ENCODE data around the gene TSPOAP1. TPM values are rescaled to one million over a fixed set of nuclear protein-coding genes. Genes with fewer than 3 reads are reported as not detected.

Gene TSPOAP1
- polyA plus RNA-seq, 1 of the 3 experiments (the other 2 are of a cell fraction), result 0.79 TPM

DNA sequence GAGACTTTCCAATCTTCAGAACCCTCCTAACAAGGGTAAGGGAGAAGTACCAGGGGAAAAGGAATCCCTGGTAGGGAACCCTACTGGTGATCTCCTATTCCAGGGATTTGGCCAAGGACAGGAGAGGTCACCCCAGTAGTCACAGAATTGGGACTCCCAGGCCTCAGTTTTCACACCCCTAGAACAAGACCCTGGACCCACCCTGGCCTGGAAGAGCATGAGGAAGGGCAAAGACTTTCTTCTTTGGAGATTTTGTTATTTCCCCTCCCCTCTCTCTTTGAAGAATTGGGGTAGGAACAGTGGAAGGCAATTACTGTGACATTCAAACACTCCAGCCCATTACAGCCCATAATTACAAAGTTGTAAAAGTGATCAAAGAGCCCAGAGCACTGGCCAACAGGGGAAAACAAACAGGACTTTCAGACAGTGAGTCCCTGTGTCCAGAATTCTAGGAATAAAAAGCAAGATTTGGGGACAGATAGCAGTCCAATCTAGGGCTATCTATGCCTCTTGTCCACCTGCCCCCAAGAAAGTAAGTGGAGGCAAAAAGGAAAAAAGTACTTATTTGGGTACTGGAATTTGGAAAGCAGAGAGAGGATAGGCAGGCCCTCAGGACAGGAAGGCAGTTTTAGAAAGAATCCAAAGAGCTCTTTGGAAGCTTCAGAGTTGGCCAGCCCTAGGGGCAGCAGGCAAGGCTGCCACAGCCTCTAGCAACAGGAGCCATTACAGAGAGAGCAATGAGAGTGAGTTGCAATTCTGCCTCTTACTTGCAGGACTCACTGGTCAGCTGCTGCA is 36.8 kb upstream of the TSPOAP1 start (continued):
- TF ChIP-seq, protein P1, sequence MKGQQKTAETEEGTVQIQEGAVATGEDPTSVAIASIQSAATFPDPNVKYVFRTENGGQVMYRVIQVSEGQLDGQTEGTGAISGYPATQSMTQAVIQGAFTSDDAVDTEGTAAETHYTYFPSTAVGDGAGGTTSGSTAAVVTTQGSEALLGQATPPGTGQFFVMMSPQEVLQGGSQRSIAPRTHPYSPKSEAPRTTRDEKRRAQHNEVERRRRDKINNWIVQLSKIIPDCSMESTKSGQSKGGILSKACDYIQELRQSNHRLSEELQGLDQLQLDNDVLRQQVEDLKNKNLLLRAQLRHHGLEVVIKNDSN (IDR thresholded peaks at IDR 0.05; ENCODE audit: borderline replicate concordance, low read depth), result no peak
- TF ChIP-seq, protein P2, sequence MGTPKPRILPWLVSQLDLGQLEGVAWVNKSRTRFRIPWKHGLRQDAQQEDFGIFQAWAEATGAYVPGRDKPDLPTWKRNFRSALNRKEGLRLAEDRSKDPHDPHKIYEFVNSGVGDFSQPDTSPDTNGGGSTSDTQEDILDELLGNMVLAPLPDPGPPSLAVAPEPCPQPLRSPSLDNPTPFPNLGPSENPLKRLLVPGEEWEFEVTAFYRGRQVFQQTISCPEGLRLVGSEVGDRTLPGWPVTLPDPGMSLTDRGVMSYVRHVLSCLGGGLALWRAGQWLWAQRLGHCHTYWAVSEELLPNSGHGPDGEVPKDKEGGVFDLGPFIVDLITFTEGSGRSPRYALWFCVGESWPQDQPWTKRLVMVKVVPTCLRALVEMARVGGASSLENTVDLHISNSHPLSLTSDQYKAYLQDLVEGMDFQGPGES (IDR thresholded peaks at IDR 0.05; ENCODE audit: low read depth, low read length), result no peak

DNA sequence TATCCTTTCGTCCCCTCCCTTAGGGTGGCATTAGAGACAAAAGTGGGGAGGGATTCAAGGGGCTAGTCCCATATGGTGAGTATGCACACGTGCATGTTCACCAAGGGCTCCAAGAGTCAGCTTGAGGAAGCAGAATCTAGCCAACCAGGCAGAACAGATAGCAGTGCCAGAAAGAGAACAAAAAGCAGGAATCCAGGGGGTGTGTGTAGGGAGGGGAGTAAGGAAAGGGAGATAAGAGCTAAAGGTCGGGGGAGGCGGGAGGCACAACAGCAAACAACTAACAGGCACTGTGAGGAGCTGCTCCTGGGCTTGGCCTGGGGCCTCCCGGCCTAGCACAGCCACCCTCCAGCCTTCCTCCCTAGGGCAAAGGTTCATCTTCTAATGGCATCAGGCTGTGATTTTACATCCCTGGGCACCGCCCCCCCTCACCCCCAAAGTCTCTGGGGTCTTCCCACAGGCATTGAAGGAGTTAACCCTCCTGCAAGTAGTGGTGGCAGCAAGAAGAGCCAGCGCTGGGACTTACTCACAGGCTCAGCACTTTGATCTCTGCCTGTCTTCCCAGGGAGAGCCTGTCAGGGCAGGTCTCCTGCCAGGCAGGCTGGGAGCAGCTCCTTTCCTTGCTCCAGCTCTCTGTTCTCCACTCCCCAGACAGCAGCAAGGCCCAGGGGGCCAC is 35.8 kb upstream of the TSPOAP1 start:
- DNase-seq, result no peak
- H3K4me2 ChIP-seq, result no peak overlapping the region
- no peaks in the 10 kb centered on the region for H3K9me3 ChIP-seq
- no peak overlapping the region for H2AFZ ChIP-seq (ENCODE audit: low read depth)
- no peaks in the 10 kb centered on the region for H3K79me2 ChIP-seq (ENCODE audit: insufficient read depth)
- no peaks in the 10 kb centered on the region for H3K9me2 ChIP-seq
- no peaks in the 10 kb centered on the region for H3K36me3 ChIP-seq (replicated peaks in 1 of 2; ENCODE audit: control insufficient read depth in 1 of 2, insufficient read depth in 2 of 2, low read length in 1 of 2)
- WGBS (ENCODE audit: low lambda C conversion rate), result 25% methylated on average over 7 of the region's 7 CpGs
- no peak overlapping the region for H3K9ac ChIP-seq
- ChIA-PET CTCF (interaction anchor here (0.9 to 1.8 kb wide), 9 partner anchors 11 to 115 kb away, joined by 3 to 6 read pairs (median 4); partner anchors contain the start of gene SUPT4H1), POLR2A (interaction anchor here (1.7 kb wide), 2 partner anchors 12 to 13 kb away, joined by 7 to 10 read pairs; partner anchors contain the start of gene SUPT4H1)
- H3F3A ChIP-seq (replicated peaks; ENCODE audit: insufficient read depth), result no peaks in the 10 kb centered on the region
- H3K4me3 ChIP-seq (ENCODE audit: low read depth in 2 of 2, low read length in 1 of 2), result no peak overlapping the region
- H4K20me1 ChIP-seq (ENCODE audit: insufficient read depth), result no peaks in the 10 kb centered on the region
- H3K4me1 ChIP-seq (ENCODE audit: control insufficient read depth in 1 of 2, insufficient read depth in 2 of 2, low read depth in 1 of 2, low read length in 1 of 2), result peaks cover 0 to 2% of the 10 kb centered on the region in 2 experiments; a peak in 1 of 4 replicates
- H3K27me3 ChIP-seq (ENCODE audit: insufficient read depth), result peaks cover 32% of the 10 kb centered on the region; the same call in 1 of the 2 replicates
- TF ChIP-seq FOXM1 (IDR thresholded peaks at IDR 0.05; ENCODE audit: low read depth), result no peak
- H3K27ac ChIP-seq (ENCODE audit: low read depth in 2 of 2, low read length in 1 of 2), result no peak overlapping the region

DNA sequence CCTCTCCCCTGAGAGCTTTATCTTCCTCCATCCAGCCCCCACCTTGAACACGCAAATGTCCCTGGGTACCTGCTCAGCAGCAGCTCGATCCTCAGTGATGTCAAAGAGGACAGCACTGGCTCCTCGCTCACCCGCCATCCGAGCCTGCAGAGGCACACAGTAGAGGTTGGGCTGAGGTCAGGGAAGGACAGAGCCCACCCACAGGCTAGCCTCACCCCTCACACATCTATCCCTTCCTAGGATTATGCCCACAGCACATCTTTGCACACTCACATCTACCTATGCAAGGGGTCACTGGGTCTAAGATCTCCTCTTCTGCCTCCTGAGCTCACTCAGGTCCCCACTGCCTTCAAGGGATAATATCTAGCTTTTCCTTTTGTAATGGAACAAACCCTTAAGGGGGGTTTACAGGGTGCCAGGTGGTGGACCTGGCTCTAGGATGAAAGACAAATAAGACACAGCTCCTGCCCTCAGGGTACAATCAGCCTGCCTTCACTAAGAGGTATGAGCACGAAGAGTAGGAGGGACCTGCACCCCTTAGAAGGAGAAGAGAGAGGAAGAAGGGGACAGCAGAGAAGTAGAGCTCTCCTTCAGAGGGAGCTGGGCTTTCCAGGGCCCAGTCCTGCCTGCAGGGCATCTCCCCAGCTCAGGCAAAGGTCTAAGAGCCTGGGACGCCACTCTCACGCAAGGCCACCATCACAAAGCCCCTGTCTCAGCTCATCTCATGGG is 35.0 kb upstream of the TSPOAP1 start:
- peaks cover 32% of the 10 kb centered on the region; the same call in 1 of the 2 replicates for H3K27me3 ChIP-seq (ENCODE audit: insufficient read depth)
- no peak overlapping the region for H3K4me2 ChIP-seq
- CTCF ChIA-PET, result interaction anchor here (0.9 to 1.8 kb wide), 11 partner anchors 10 to 114 kb away, joined by 3 to 6 read pairs (median 4); partner anchors contain the start of genes RNF43 and SUPT4H1
- no peaks in the 10 kb centered on the region for H3K36me3 ChIP-seq (replicated peaks in 1 of 2; ENCODE audit: control insufficient read depth in 1 of 2, insufficient read depth in 2 of 2, low read length in 1 of 2)
- H3K9me3 ChIP-seq, result no peaks in the 10 kb centered on the region
- TF ChIP-seq ELF1 (IDR thresholded peaks at IDR 0.05) (no peak), TEAD4 (IDR thresholded peaks at IDR 0.05; ENCODE audit: borderline replicate concordance, insufficient read depth) (no peak), FOSL2 (IDR thresholded peaks at IDR 0.05; ENCODE audit: borderline replicate concordance, low read depth) (no peak), RXRA (IDR thresholded peaks at IDR 0.05; ENCODE audit: borderline replicate concordance, low read depth) (no peak), TCF12 (IDR thresholded peaks at IDR 0.05) (no peak), SIN3A (IDR thresholded peaks at IDR 0.05; ENCODE audit: borderline replicate concordance, low read depth, low read length) (no peak), RAD21 (IDR thresholded peaks at IDR 0.05; ENCODE audit: low read length) (no peak), MEF2A (IDR thresholded peaks at IDR 0.05; ENCODE audit: borderline replicate concordance, low read depth) (no peak), RCOR1 (IDR thresholded peaks at IDR 0.05; ENCODE audit: low read length) (no peak), YY1 (IDR thresholded peaks at IDR 0.05; ENCODE audit: low read depth) (no peak), EP300 (IDR thresholded peaks at IDR 0.05; ENCODE audit: borderline replicate concordance in 1 of 2, low read depth in 1 of 2, low read length in 1 of 2) (no peak)
- TF ChIP-seq, protein P1 (IDR thresholded peaks at IDR 0.05; ENCODE audit: borderline replicate concordance, low read depth), result no peak
- TF ChIP-seq, protein P2 (IDR thresholded peaks at IDR 0.05; ENCODE audit: low read depth, low read length), result no peak
- H3K4me3 ChIP-seq (ENCODE audit: low read depth in 2 of 2, low read length in 1 of 2), result no peak overlapping the region
- WGBS (ENCODE audit: low lambda C conversion rate), result 49% methylated on average over 8 of the region's 8 CpGs
- H3F3A ChIP-seq (replicated peaks; ENCODE audit: insufficient read depth), result no peaks in the 10 kb centered on the region
- H4K20me1 ChIP-seq (ENCODE audit: insufficient read depth), result no peaks in the 10 kb centered on the region
- DNase-seq, result no peak
- no peak overlapping the region for H2AFZ ChIP-seq (ENCODE audit: low read depth)
- peaks cover 0 to 2% of the 10 kb centered on the region in 2 experiments; a peak in 1 of 4 replicates for H3K4me1 ChIP-seq (ENCODE audit: control insufficient read depth in 1 of 2, insufficient read depth in 2 of 2, low read depth in 1 of 2, low read length in 1 of 2)
- no peak overlapping the region for H3K27ac ChIP-seq (ENCODE audit: low read depth in 2 of 2, low read length in 1 of 2)
- no peak overlapping the region for H3K9ac ChIP-seq
- H3K9me2 ChIP-seq, result no peaks in the 10 kb centered on the region
- H3K79me2 ChIP-seq (ENCODE audit: insufficient read depth), result no peaks in the 10 kb centered on the region
- POLR2A ChIA-PET, result interaction anchor here (1.7 kb wide), 1 partner anchor 12 kb away, joined by 10 read pairs; the partner anchor contains the start of gene SUPT4H1

Data from SK-N-SH (cell line).